Panc1 (cell line): ENCODE measurements around the gene NUDT2. TPM values are rescaled to one million over a fixed set of nuclear protein-coding genes. Genes with fewer than 3 reads are reported as not detected.
A peak's percentile ranks its signal among the peaks of the same experiment; 100 is the strongest.

Experiments
- ATAC-seq: fragments of 200-7000 bp; cut with Tn5 transposase; 2 replicates; pipeline ENCODE4 v1.9.1; 2020; ENCODE audit warnings: mild to moderate bottlenecking, moderate library complexity
- BruUV-seq: library from RNA; stranded (reverse); fragments of 400-500 nt; replicated peaks from 2 replicates; lab custom pipeline; 2021; lab: Mats Ljungman, UMichigan
- CTCF ChIA-PET: fragments of 300-600 bp; sonication (Branson Sonifier 250); formaldehyde crosslinking; loops from one replicate; lab custom pipeline; 2022; ENCODE audit warnings: antibody characterized with exemption; lab: Charles Lee
- POLR2A ChIA-PET: fragments of 300-600 bp; sonication (Branson Sonifier 250); formaldehyde crosslinking; loops from one replicate; lab custom pipeline; 2022; ENCODE audit warnings: antibody characterized with exemption; lab: Charles Lee
- DNase-seq: peaks from one replicate; pipeline ENCODE4 v3.0.0-alpha.2; 2010; ENCODE audit warnings: low read depth, low spot score
- H3K27ac ChIP-seq: 2 replicates; pipeline ENCODE4 v1.5.1; 2011; ENCODE audit warnings: mild to moderate bottlenecking, low read length, inconsistent platforms
- H3K27me3 ChIP-seq: fragments of 200-500 bp; sonication (Bioruptor generic); 2 replicates; pipeline ENCODE4 v1.6.0; 2014; ENCODE audit warnings: low read length, inconsistent platforms; ENCODE audit not compliant: control insufficient read depth, insufficient read depth
- H3K36me3 ChIP-seq: fragments of 200-500 bp; sonication (Bioruptor generic); 2 replicates; pipeline ENCODE4 v1.5.1; 2014; ENCODE audit warnings: inconsistent platforms, mild to moderate bottlenecking, low read length, moderate library complexity; ENCODE audit not compliant: control insufficient read depth, insufficient read depth
- H3K4me1 ChIP-seq: 2 replicates; pipeline ENCODE4 v1.5.1; 2011; ENCODE audit warnings: inconsistent platforms, mild to moderate bottlenecking, low read length, moderate library complexity; ENCODE audit not compliant: control insufficient read depth, insufficient read depth
- H3K4me3 ChIP-seq, 2 experiments: 2 replicates each; pipeline ENCODE4 v1.5.1; 2011 to 2012; ENCODE audit warnings: low read depth in 2 of 2, low read length in 2 of 2, mild to moderate bottlenecking in 2 of 2, inconsistent platforms in 1 of 2, moderate library complexity in 1 of 2
- H3K9me3 ChIP-seq: fragments of 200-500 bp; sonication (Bioruptor generic); 2 replicates; pipeline ENCODE4 v1.5.1; 2014; ENCODE audit warnings: low read depth, mild to moderate bottlenecking, inconsistent platforms, low read length, moderate library complexity; ENCODE audit not compliant: control insufficient read depth, insufficient read depth
- CTCF ChIP-seq: fragments of 450-650 bp; IDR thresholded peaks from 2 replicates; pipeline ENCODE4 v1.5.1; 2017; ENCODE audit warnings: mild to moderate bottlenecking
- POLR2AphosphoS5 ChIP-seq: IDR thresholded peaks from 2 replicates; pipeline ENCODE4 v1.6.1; 2012; ENCODE audit warnings: mild to moderate bottlenecking, low read depth, low read length, moderate library complexity
- REST ChIP-seq, 2 experiments: IDR thresholded peaks; 2 replicates each; pipeline ENCODE4 v1.6.1; 2011 to 2012; ENCODE audit warnings: low read depth in 2 of 2, control low read depth in 1 of 2, low read length in 1 of 2, mild to moderate bottlenecking in 1 of 2, moderate library complexity in 1 of 2; ENCODE audit not compliant: insufficient read depth in 1 of 2
- SIN3A ChIP-seq: IDR thresholded peaks from 2 replicates; pipeline ENCODE4 v1.6.1; 2012; ENCODE audit warnings: low read depth, mild to moderate bottlenecking, low read length, moderate library complexity, borderline replicate concordance; ENCODE audit not compliant: insufficient read depth
- TCF7L2 ChIP-seq: IDR thresholded peaks from 2 replicates; pipeline ENCODE4 v1.6.1; 2011; ENCODE audit warnings: mild to moderate bottlenecking, low read depth, low read length, inconsistent platforms
- in situ Hi-C: cut with HindIII; loops from 2 replicates; pipeline ENCODE4 v1.10.0; 2016; ENCODE audit warnings: low sequenced_read_pairs, low pct_unique_long_range_greater_than_20kb
- intact Hi-C: fragments of 100-400 bp; cut with micrococcal nuclease; formaldehyde crosslinking; loops from one replicate; pipeline ENCODE4 v1.10.0; 2022; ENCODE audit not compliant: unreplicated experiment
- total RNA-seq: library from RNA; stranded (reverse); gene quantifications from one replicate; pipeline ENCODE4 v1.2.1, GENCODE V29; 2021; ENCODE audit not compliant: unreplicated experiment

Gene NUDT2
- total RNA-seq, 1 experiment from 2014 or later = 36.2 TPM

- Histone ChIP-seq H3K4me1 (peaks cover 11% of the 10 kb centered on the region), H3K27ac (0 out of 2 replicates have a peak overlapping the region, but pooled peaks have one; percentile 31), H3K4me3 (peak overlapping the region; percentile 53 to 72), H3K9me3 (no peaks in the 10 kb centered on the region), H3K27me3 (no peaks in the 10 kb centered on the region), H3K36me3 (no peaks in the 10 kb centered on the region)
- no peak for ATAC-seq
- ChIA-PET POLR2A (no interaction called here), CTCF (interaction anchor here (1.0 kb wide), 1 partner anchor 22 kb away, joined by 3 read pairs; no protein-coding TSS in a partner anchor)
- DNase-seq = no peak
- TF ChIP-seq SIN3A = no peak
- intact Hi-C loops (no loop called here), in situ Hi-C loops (no loop called here)
- no TSS peak for BruUV-seq
Observed at GRCh38 chr9:34381323-34381722, 52.0 kb downstream of the NUDT2 start.

- CTCF ChIA-PET = no interaction called here
- intact Hi-C loops (no loop called here), in situ Hi-C loops (no loop called here)
- H3K4me3 ChIP-seq = no peak overlapping the region
- no peaks in the 10 kb centered on the region for H3K9me3 ChIP-seq
- no peak overlapping the region for H3K27ac ChIP-seq
- ATAC-seq = no peak
- no peaks in the 10 kb centered on the region for H3K36me3 ChIP-seq
- POLR2A ChIA-PET = interaction anchor here (0.7 kb wide), 2 partner anchors 10 to 595 kb away, joined by 4 to 7 read pairs; no protein-coding TSS in a partner anchor
- no TSS peak for BruUV-seq
- peaks cover 11% of the 10 kb centered on the region for H3K4me1 ChIP-seq
- no peak for DNase-seq
- TF ChIP-seq REST (IDR thresholded peaks at IDR 0.05; ENCODE audit: insufficient read depth in 1 of 2, low read depth in 2 of 2, low read length in 1 of 2) (no peak), CTCF (no peak), POLR2AphosphoS5 (no peak), SIN3A (no peak), TCF7L2 (no peak)
- no peaks in the 10 kb centered on the region for H3K27me3 ChIP-seq
Observed at GRCh38 chr9:34382054-34382453, 52.7 kb downstream of the NUDT2 start.

- TF ChIP-seq SIN3A = no peak
- TF ChIP-seq REST (IDR thresholded peaks at IDR 0.05; ENCODE audit: insufficient read depth in 1 of 2, low read depth in 2 of 2, low read length in 1 of 2) = no peak
- TF ChIP-seq CTCF = no peak
- no peak for TF ChIP-seq POLR2AphosphoS5
- TF ChIP-seq TCF7L2 = no peak
- Histone ChIP-seq H3K4me3 (no peak overlapping the region), H3K36me3 (no peaks in the 10 kb centered on the region), H3K9me3 (no peaks in the 10 kb centered on the region), H3K27ac (no peak overlapping the region), H3K27me3 (no peaks in the 10 kb centered on the region), H3K4me1 (peaks cover 11% of the 10 kb centered on the region)
- intact Hi-C loops (no loop called here), in situ Hi-C loops (no loop called here)
- BruUV-seq = no TSS peak
- ChIA-PET CTCF (no interaction called here), POLR2A (no interaction called here)
- ATAC-seq (no peak), DNase-seq (no peak)
Observed at GRCh38 chr9:34382879-34383278, 53.5 kb downstream of the NUDT2 start.
